Activated T-helper 1 cell treated with anti-CD3 and anti-CD28 coated beads, Interleukin-12 subunit alpha, Interleukin-12 subunit beta, Interleukin-2, Interleukin-4 antibody, amounts not matched to agents 30 ng/mL and 10 ng/mL and 1 ng/mL, durations not matched to agents 14 hours and 24 hours and 36 hours (primary cell): ENCODE data around the gene CBLL1. TPM values are rescaled to one million over a fixed set of nuclear protein-coding genes. Genes with fewer than 3 reads are reported as not detected.
A peak's percentile ranks its signal among the peaks of the same experiment; 100 is the strongest.

Experiments
- DNase-seq: peaks from one replicate; pipeline ENCODE4 v3.0.0; 2021; ENCODE audit warnings: low spot score
- H3K27ac Mint-ChIP-seq: one replicate; pipeline ENCODE4 v1.8.0; 2021; ENCODE audit warnings: mild to moderate bottlenecking, mixed read lengths
- H3K27me3 Mint-ChIP-seq: one replicate; pipeline ENCODE4 v1.8.0; 2022; ENCODE audit warnings: mild to moderate bottlenecking, moderate library complexity, mixed read lengths; ENCODE audit not compliant: insufficient read depth
- H3K36me3 Mint-ChIP-seq: one replicate; pipeline ENCODE4 v1.8.0; 2021; ENCODE audit warnings: low read depth, mixed read lengths
- H3K4me1 Mint-ChIP-seq: one replicate; pipeline ENCODE4 v1.8.0; 2021; ENCODE audit warnings: low read depth, mixed read lengths
- H3K4me3 Mint-ChIP-seq: one replicate; pipeline ENCODE4 v1.8.0; 2021; ENCODE audit warnings: mild to moderate bottlenecking, moderate library complexity, mixed read lengths
- H3K9me3 Mint-ChIP-seq: one replicate; pipeline ENCODE4 v1.8.0; 2021; ENCODE audit warnings: mixed read lengths
- intact Hi-C: fragments of 100-400 bp; cut with micrococcal nuclease; formaldehyde crosslinking; loops from one replicate; pipeline ENCODE4 v1.15.1; 2024
- total RNA-seq: library from RNA; stranded (reverse); gene quantifications from 2 replicates; pipeline ENCODE4 v1.2.3, GENCODE V29; 2022

CBLL1 gene
- total RNA-seq, 1 donor from 2014 or later: 46.9 TPM

GRCh38 chr7:107715531-107715930 is 28.4 kb upstream of the CBLL1 start:
- Mint-ChIP-seq H3K27me3 (no peaks in the 10 kb centered on the region), H3K4me1 (no peaks in the 10 kb centered on the region), H3K36me3 (peaks cover 5% of the 10 kb centered on the region), H3K4me3 (no peak overlapping the region), H3K27ac (no peak overlapping the region), H3K9me3 (no peaks in the 10 kb centered on the region)
- intact Hi-C loops: no loop called here
- DNase-seq: no peak

DNA sequence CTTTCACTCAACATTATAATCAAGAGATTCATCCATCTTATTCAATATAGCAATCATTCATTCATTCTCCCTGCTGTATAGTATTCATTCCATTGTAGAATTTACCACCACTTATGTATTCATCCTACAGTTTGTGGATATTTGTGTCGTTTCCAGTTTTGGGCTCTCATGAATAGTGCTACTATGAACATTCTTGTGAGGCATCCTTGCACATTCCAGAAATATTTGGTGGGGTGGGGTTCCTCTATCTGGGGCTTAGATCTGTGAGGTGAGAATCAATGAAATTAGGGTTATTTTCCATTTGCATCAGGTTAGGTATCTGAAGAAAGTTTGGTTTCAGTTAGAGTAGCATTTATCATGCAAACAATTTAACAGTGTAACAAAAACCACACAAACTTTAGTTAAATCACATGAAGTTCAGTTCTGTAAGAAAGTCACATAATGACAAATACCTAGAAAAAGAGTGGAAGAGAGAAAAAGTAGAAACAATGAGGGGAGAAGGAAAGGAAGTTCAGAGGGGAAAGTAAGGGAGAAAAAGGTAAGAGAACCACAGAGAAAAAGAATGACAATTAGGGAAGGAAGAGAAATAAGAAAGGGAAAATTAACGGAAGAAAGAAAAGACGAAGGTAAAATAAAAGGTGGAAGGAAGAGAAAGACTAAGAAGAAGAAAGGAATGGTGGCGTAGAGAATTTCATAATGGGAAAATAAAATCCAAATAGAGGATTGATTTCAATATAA is 25.3 kb upstream of the CBLL1 start:
- no peaks in the 10 kb centered on the region for H3K4me1 Mint-ChIP-seq
- intact Hi-C loops: no loop called here
- no peak overlapping the region for H3K4me3 Mint-ChIP-seq
- no peaks in the 10 kb centered on the region for H3K9me3 Mint-ChIP-seq
- H3K27ac Mint-ChIP-seq: no peak overlapping the region
- H3K27me3 Mint-ChIP-seq: no peaks in the 10 kb centered on the region
- no peak for DNase-seq
- no peaks in the 10 kb centered on the region for H3K36me3 Mint-ChIP-seq

- peaks cover 7% of the 10 kb centered on the region for H3K27me3 Mint-ChIP-seq
- intact Hi-C loops: no loop called here
- H3K4me1 Mint-ChIP-seq: no peaks in the 10 kb centered on the region
- H3K27ac Mint-ChIP-seq: no peak overlapping the region
- DNase-seq: no peak
- H3K4me3 Mint-ChIP-seq: no peak overlapping the region
- no peaks in the 10 kb centered on the region for H3K9me3 Mint-ChIP-seq
- no peaks in the 10 kb centered on the region for H3K36me3 Mint-ChIP-seq
These were observed 22.7 kb upstream of the CBLL1 start for GRCh38 chr7:107721286-107721685.

- Mint-ChIP-seq H3K4me3 (no peak overlapping the region), H3K27me3 (peaks cover 16% of the 10 kb centered on the region), H3K36me3 (no peaks in the 10 kb centered on the region), H3K9me3 (no peaks in the 10 kb centered on the region), H3K4me1 (no peaks in the 10 kb centered on the region), H3K27ac (no peak overlapping the region)
- no peak for DNase-seq
- intact Hi-C loops: no loop called here
These were observed 20.7 kb upstream of the CBLL1 start for GRCh38 chr7:107723255-107723654.

- H3K27me3 Mint-ChIP-seq: peaks cover 16% of the 10 kb centered on the region
- no peak overlapping the region for H3K4me3 Mint-ChIP-seq
- no peaks in the 10 kb centered on the region for H3K36me3 Mint-ChIP-seq
- peak; percentile 25 for DNase-seq
- no peaks in the 10 kb centered on the region for H3K4me1 Mint-ChIP-seq
- intact Hi-C loops: loop anchor here (1.0 to 5.0 kb wide), 8 partner anchors 66 to 932 kb away; partner anchors contain the start of genes BCAP29, COG5 and DUS4L
- H3K9me3 Mint-ChIP-seq: no peaks in the 10 kb centered on the region
- H3K27ac Mint-ChIP-seq: no peak overlapping the region
These were observed 18.7 kb upstream of the CBLL1 start for GRCh38 chr7:107725138-107725740.

- no peaks in the 10 kb centered on the region for H3K9me3 Mint-ChIP-seq
- DNase-seq: no peak
- no peaks in the 10 kb centered on the region for H3K36me3 Mint-ChIP-seq
- no peak overlapping the region for H3K27ac Mint-ChIP-seq
- H3K4me3 Mint-ChIP-seq: no peak overlapping the region
- H3K4me1 Mint-ChIP-seq: no peaks in the 10 kb centered on the region
- peaks cover 16% of the 10 kb centered on the region for H3K27me3 Mint-ChIP-seq
- intact Hi-C loops: loop anchor here (5.0 kb wide), 1 partner anchor 524 kb away; no protein-coding TSS in a partner anchor
These were observed 17.4 kb upstream of the CBLL1 start for GRCh38 chr7:107726356-107727130.

DNA sequence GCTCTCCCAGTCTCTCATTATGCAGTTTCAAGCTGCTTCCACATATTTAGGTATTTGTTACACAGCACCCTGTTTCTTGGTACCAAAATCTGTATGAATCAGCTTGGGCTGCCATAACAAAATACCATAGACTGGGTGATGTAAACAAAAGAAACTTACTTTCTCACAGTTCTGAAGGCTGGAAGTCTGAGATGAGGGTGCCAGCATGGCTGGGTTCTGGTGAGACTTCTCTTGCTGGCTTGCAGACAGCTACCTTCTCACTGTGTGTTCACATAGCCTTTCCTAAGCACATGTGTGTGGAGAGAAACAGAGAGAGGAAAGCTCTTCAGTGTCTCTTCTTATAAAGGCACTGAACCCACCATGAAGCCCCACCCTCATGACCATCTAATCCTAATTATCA is 15.7 kb upstream of the CBLL1 start:
- Mint-ChIP-seq H3K27me3 (peaks cover 16% of the 10 kb centered on the region), H3K36me3 (no peaks in the 10 kb centered on the region), H3K4me1 (no peaks in the 10 kb centered on the region), H3K27ac (no peak overlapping the region), H3K9me3 (no peaks in the 10 kb centered on the region), H3K4me3 (no peak overlapping the region)
- intact Hi-C loops: loop anchor here (5.0 kb wide), 1 partner anchor 526 kb away; no protein-coding TSS in a partner anchor
- DNase-seq: no peak

- Mint-ChIP-seq H3K27me3 (peaks cover 3% of the 10 kb centered on the region), H3K4me1 (peaks cover 46% of the 10 kb centered on the region), H3K27ac (peak overlapping the region; percentile 100), H3K9me3 (no peaks in the 10 kb centered on the region), H3K4me3 (peak overlapping the region; percentile 93), H3K36me3 (peaks cover 14% of the 10 kb centered on the region)
- intact Hi-C loops: loop anchor here (1.0 to 5.0 kb wide), 14 partner anchors 42 to 1631 kb away; partner anchors contain the start of genes BCAP29, COG5, DLD and DNAJB9
- DNase-seq: no peak
These were observed 1.0 kb upstream of the CBLL1 start for GRCh38 chr7:107742678-107743566.

GRCh38 chr7:107744345-107744750 is 406 bp downstream of the CBLL1 start:
- peak overlapping the region; percentile 93 for H3K4me3 Mint-ChIP-seq
- H3K36me3 Mint-ChIP-seq: peaks cover 14% of the 10 kb centered on the region
- DNase-seq: no peak
- H3K4me1 Mint-ChIP-seq: peaks cover 46% of the 10 kb centered on the region
- H3K9me3 Mint-ChIP-seq: no peaks in the 10 kb centered on the region
- intact Hi-C loops: loop anchor here (1.0 to 5.0 kb wide), 5 partner anchors 71 to 1632 kb away; partner anchors contain the start of gene SYPL1
- peaks cover 3% of the 10 kb centered on the region for H3K27me3 Mint-ChIP-seq
- H3K27ac Mint-ChIP-seq: peak overlapping the region; percentile 100

GRCh38 chr7:107746006-107746405 is 2.1 kb downstream of the CBLL1 start:
- intact Hi-C loops: no loop called here
- Mint-ChIP-seq H3K27me3 (no peaks in the 10 kb centered on the region), H3K9me3 (no peaks in the 10 kb centered on the region), H3K36me3 (peaks cover 22% of the 10 kb centered on the region), H3K27ac (peak overlapping the region; percentile 100), H3K4me3 (peak overlapping the region; percentile 93), H3K4me1 (peaks cover 52% of the 10 kb centered on the region)
- DNase-seq: no peak

- Mint-ChIP-seq H3K27me3 (no peaks in the 10 kb centered on the region), H3K27ac (no peak overlapping the region), H3K4me3 (no peak overlapping the region), H3K36me3 (peaks cover 32% of the 10 kb centered on the region), H3K4me1 (peaks cover 29% of the 10 kb centered on the region), H3K9me3 (no peaks in the 10 kb centered on the region)
- intact Hi-C loops: no loop called here
- no peak for DNase-seq
These were observed 7.2 kb downstream of the CBLL1 start for GRCh38 chr7:107751113-107751512.

- peaks cover 11% of the 10 kb centered on the region for H3K4me1 Mint-ChIP-seq
- peak overlapping the region; percentile 64 for H3K27ac Mint-ChIP-seq
- no peaks in the 10 kb centered on the region for H3K9me3 Mint-ChIP-seq
- no peak overlapping the region for H3K4me3 Mint-ChIP-seq
- no peak for DNase-seq
- intact Hi-C loops: no loop called here
- peaks cover 52% of the 10 kb centered on the region for H3K36me3 Mint-ChIP-seq
- H3K27me3 Mint-ChIP-seq: no peaks in the 10 kb centered on the region
These were observed 10.7 kb downstream of the CBLL1 start for GRCh38 chr7:107754642-107755041.
